ENCODE data around the gene SIDT2.

SIDT2 gene

GRCh38 chr11:117177534-117178209 lies 871 bp upstream of the SIDT2 start:
- peak overlapping the region; percentile 90 for H3K4me3 ChIP-seq (ENCODE audit: low read depth, low read length)
- no peak for DNase-seq

GRCh38 chr11:117179048-117179999 lies 781 bp downstream of the SIDT2 start:
- peak; percentile 77 for DNase-seq
- Histone ChIP-seq H3K4me1 (peaks cover 9% of the 10 kb centered on the region), H3K27me3 (no peaks in the 10 kb centered on the region), H3K4me3 (ENCODE audit: low read depth, low read length) (peak overlapping the region; percentile 90), H3K36me3 (peaks cover 3% of the 10 kb centered on the region; the same call in 1 of the 2 replicates), H3K9me3 (no peaks in the 10 kb centered on the region)
- no peak for TF ChIP-seq CTCF (IDR thresholded peaks at IDR 0.05; ENCODE audit: low read depth, low read length)

More at GRCh38 chr11:117177534-117178209, 871 bp upstream of the SIDT2 start:
- no peaks in the 10 kb centered on the region for H3K9me3 ChIP-seq
- H3K36me3 ChIP-seq, result peaks cover 3% of the 10 kb centered on the region; the same call in 1 of the 2 replicates
- no peak for TF ChIP-seq CTCF (IDR thresholded peaks at IDR 0.05; ENCODE audit: low read depth, low read length)
- H3K4me1 ChIP-seq, result peaks cover 19% of the 10 kb centered on the region
- no peaks in the 10 kb centered on the region for H3K27me3 ChIP-seq

DNA sequence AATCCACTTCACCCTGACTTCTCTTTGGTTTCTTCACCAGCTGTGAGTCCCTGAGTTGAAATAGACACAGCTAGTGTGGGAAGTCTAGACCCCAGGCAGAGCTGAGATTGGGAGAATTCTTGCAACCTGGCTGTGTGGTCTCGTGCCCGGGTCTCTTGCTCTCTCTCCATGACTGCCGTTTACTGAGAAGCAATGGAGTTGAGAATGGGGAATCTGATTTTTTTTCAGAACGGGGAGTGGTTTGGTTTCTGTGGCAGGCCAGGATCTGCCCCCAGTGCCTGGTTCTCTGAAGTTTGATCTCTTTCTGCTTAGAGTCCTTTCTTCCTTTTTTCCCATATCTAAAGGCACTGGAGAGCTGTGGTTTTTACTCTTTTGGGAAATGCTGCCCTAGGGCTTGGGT lies 1.5 kb downstream of the SIDT2 start:
- DNase-seq, result no peak
- peaks cover 3% of the 10 kb centered on the region; the same call in 1 of the 2 replicates for H3K36me3 ChIP-seq
- peaks cover 9% of the 10 kb centered on the region for H3K4me1 ChIP-seq
- no peaks in the 10 kb centered on the region for H3K9me3 ChIP-seq
- TF ChIP-seq CTCF (IDR thresholded peaks at IDR 0.05; ENCODE audit: low read depth, low read length), result no peak
- peak overlapping the region; percentile 90 for H3K4me3 ChIP-seq (ENCODE audit: low read depth, low read length)
- no peaks in the 10 kb centered on the region for H3K27me3 ChIP-seq

DNA sequence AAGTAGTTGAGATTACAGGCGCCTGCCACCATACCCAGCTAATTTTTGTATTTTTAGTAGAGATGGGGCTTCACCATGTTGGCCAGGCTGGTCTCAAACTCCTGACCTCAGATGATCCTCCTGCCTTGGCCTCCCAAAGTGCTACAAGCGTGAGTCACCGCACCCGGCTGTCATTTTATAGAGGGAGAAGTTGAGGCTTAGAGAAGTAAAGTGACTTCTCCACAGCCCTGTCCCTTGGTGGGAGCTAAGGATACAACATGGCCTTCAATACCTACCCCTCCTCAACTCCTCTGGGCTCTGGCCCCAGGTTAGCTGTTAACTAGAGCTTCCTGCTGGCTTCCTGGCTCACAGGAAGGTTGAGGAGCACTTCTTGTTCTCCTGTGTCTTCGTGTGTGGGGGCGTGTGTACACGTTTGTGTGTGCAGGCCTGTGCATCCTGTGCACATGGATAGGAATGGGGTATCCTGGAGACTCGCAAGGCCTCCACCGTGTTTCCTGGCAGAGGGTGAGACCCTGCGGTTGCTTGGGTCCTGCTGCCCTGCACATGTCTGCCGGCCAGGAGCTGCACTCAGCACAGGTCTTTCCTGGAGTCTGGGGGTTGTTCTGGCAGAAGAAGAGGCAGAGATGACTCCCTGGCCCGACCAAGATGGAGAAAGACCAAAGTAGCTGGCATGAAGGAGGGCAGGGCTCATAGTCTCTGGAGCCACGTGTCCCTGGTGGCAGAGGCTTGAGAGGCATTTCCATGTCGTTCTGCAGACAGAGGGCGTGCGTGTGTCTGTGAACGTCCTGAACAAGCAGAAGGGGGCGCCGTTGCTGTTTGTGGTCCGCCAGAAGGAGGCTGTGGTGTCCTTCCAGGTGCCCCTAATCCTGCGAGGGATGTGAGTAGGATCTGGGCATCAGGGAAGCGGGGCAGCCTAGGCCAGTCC lies 2.4 kb downstream of the SIDT2 start:
- H3K9me3 ChIP-seq, result no peaks in the 10 kb centered on the region
- DNase-seq, result peak; percentile 70
- H3K36me3 ChIP-seq, result peaks cover 3% of the 10 kb centered on the region; the same call in 1 of the 2 replicates
- no peaks in the 10 kb centered on the region for H3K27me3 ChIP-seq
- H3K4me3 ChIP-seq (ENCODE audit: low read depth, low read length), result no peak overlapping the region
- H3K4me1 ChIP-seq, result peaks cover 9% of the 10 kb centered on the region
- peak; percentile 53; the same call in 1 of the 2 replicates for TF ChIP-seq CTCF (IDR thresholded peaks at IDR 0.05; ENCODE audit: low read depth, low read length)

GRCh38 chr11:117181586-117182550 lies 3.3 kb downstream of the SIDT2 start:
- H3K36me3 ChIP-seq, result no peaks in the 10 kb centered on the region; the same call in 1 of the 2 replicates
- no peak for DNase-seq
- peaks cover 9% of the 10 kb centered on the region for H3K4me1 ChIP-seq
- H3K9me3 ChIP-seq, result no peaks in the 10 kb centered on the region
- H3K27me3 ChIP-seq, result no peaks in the 10 kb centered on the region
- no peak overlapping the region for H3K4me3 ChIP-seq (ENCODE audit: low read depth, low read length)
- no peak for TF ChIP-seq CTCF (IDR thresholded peaks at IDR 0.05; ENCODE audit: low read depth, low read length)
